ENCODE results near the gene AQP3. TPM values are rescaled to one million over a fixed set of nuclear protein-coding genes. Genes with fewer than 3 reads are reported as not detected.
A peak's percentile ranks its signal among the peaks of the same experiment; 100 is the strongest.
"Not testable (repeated sequence)": the region's sequence is repeated elsewhere in the genome, so short reads cannot be mapped to it uniquely, and the experiment has no call there.

The AQP3 gene
- total RNA-seq, 3 donors from 2014 or later = 19.0 to 47.9 (median 45.1) TPM

DNA sequence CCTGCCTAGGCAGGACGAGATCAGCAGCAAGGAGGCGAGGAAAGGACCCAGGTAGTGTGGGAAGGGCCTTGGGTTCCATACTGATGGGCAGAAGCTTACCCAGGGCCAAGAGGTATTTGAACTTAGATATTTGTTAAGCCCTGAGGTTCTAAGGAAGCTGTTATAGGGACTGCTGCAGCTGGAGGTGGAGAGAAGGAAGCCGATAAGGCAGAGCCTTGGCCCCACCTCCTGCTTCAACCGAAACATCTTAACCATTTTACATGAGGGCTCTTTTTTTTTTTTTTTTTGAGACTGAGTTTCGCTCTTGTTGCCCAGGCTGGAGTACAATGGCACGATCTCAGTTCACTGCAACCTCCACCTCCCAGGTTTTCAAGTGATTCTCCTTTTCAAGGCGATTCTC, 8.6 kb upstream of the AQP3 start:
- Histone ChIP-seq H3K27ac (no peak overlapping the region), H3K4me1 (no peaks in the 10 kb centered on the region), H3K9me3 (no peaks in the 10 kb centered on the region), H3K4me3 (no peak overlapping the region), H3K36me3 (no peaks in the 10 kb centered on the region), H3K27me3 (no peaks in the 10 kb centered on the region)
- intact Hi-C loops (cut with DNase I; ENCODE audit: low total_unique reads) = no loop called here
- no peak for DNase-seq (ENCODE audit: low spot score in 2 of 2)
- TF ChIP-seq, protein P1, sequence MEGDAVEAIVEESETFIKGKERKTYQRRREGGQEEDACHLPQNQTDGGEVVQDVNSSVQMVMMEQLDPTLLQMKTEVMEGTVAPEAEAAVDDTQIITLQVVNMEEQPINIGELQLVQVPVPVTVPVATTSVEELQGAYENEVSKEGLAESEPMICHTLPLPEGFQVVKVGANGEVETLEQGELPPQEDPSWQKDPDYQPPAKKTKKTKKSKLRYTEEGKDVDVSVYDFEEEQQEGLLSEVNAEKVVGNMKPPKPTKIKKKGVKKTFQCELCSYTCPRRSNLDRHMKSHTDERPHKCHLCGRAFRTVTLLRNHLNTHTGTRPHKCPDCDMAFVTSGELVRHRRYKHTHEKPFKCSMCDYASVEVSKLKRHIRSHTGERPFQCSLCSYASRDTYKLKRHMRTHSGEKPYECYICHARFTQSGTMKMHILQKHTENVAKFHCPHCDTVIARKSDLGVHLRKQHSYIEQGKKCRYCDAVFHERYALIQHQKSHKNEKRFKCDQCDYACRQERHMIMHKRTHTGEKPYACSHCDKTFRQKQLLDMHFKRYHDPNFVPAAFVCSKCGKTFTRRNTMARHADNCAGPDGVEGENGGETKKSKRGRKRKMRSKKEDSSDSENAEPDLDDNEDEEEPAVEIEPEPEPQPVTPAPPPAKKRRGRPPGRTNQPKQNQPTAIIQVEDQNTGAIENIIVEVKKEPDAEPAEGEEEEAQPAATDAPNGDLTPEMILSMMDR (IDR thresholded peaks at IDR 0.05) = no peak
- TF ChIP-seq POLR2A (IDR thresholded peaks at IDR 0.05) = no peak
- TF ChIP-seq POLR2AphosphoS5 (IDR thresholded peaks at IDR 0.05) = no peak

DNA sequence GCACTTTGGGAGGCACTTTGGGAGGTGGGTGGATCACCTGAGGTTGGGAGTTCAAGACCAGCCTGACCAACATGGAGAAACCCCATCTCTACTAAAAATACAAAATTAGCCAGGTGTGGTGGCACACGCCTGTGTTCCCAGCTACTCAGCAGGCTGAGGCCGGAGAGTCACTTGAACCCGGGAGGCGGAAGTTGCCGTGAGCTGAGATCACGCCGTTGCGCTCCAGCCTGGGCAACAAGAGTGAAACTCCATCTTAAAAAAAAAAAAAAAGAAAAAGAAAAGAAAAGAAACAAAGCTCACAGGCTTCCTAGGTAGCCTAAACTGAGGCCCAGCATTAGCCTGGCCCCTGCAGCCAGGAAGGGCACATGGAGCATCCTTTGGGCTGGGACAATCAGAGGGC, 8.1 kb upstream of the AQP3 start:
- H3K4me3 ChIP-seq; H3K9me3 ChIP-seq; DNase-seq (ENCODE audit: low spot score in 2 of 2); H3K4me1 ChIP-seq; H3K27me3 ChIP-seq; H3K27ac ChIP-seq; intact Hi-C loops (cut with DNase I; ENCODE audit: low total_unique reads); H3K36me3 ChIP-seq: not testable (repeated sequence)

DNA sequence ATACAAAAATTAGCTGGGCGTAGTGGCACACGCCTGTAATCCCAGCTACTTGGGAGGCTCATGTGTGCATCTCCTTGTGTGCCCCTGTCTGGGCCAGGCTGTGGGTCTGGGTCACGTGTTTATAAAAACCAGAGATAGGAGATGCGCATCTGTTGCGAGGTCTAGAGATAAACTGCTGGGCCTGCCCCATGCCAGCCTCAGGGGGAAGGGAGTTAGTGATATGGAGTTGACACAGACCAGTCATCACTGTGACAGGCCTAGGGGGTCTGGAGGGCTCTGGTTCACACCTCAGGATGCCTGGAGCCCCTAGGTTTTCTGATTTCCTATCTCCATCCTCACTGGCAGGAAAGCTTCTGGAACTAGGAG, 7.3 kb upstream of the AQP3 start:
- H3K4me3 ChIP-seq; H3K4me1 ChIP-seq; H3K9me3 ChIP-seq; H3K36me3 ChIP-seq; intact Hi-C loops (cut with DNase I; ENCODE audit: low total_unique reads); H3K27ac ChIP-seq; DNase-seq (ENCODE audit: low spot score in 2 of 2); H3K27me3 ChIP-seq: not testable (repeated sequence)

DNA sequence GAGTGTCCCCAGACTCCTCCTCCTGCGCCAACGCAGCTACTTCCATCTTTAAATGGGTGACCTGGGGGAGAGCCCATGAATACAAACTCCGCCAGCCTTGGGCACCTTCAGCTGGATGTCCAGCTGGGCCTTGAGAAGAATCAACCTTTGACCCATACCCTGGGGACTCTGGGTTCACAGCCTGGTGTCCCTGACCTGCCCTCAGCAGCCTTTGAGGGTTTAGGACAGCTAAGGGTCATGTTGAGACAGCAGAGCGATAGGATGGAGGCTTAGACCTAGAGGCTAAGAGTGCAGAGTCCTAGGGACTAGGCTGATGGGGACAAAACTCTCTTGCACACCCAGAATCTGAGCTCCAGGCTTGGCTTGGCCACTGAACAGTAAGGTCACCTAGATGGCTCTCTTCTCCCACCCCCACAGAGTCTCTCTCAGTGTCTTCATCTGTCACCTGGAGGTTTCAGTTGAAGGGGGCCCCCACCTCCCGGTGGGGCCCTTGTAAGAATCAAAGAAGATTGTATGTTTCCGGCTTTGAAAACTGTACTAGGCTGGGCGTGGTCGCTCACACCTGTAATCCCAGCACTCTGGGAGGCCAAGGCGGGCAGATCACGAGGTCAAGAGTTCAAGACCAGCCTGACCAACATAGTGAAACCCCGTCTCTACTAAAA, 6.7 kb upstream of the AQP3 start:
- intact Hi-C loops (cut with DNase I; ENCODE audit: low total_unique reads) = no loop called here
- Histone ChIP-seq H3K27ac (no peak overlapping the region), H3K4me3 (no peak overlapping the region)

DNA sequence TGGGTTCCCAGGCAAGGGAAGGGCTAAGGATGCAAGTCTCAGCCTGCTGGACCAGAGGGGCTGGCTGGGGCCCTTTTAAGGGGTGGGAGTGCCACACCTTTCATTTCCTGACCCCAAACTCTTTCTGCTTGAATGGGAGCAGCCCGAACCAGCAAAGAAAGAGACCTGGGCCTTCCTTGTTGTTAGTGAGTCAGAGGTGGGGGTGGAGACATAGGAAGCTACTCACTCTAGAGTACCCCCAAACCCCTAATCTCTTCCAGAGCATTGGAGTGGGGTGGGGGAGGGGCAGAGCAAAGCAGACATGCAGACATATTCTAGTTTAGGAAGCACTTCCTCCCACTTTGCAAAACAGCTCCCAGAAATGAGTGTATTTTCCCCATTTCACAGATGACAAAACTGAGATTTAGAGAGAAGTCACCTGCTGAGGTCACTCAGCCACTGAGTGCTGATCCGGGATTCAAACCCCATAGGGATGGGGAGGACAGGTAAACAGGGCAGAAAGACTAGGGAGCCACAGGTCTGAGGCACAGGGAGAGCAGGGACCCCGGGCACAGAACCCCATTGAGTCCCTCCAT, 6.0 kb upstream of the AQP3 start:
- TF ChIP-seq POLR2A (IDR thresholded peaks at IDR 0.05) (no peak), POLR2AphosphoS5 (IDR thresholded peaks at IDR 0.05) (no peak)
- TF ChIP-seq, protein P1 (IDR thresholded peaks at IDR 0.05) = no peak
- no peak for DNase-seq (ENCODE audit: low spot score in 2 of 2)
- no peak overlapping the region for H3K27ac ChIP-seq
- intact Hi-C loops (cut with DNase I; ENCODE audit: low total_unique reads) = no loop called here
- H3K4me1 ChIP-seq = no peaks in the 10 kb centered on the region
- no peaks in the 10 kb centered on the region for H3K27me3 ChIP-seq
- no peak overlapping the region for H3K4me3 ChIP-seq
- H3K9me3 ChIP-seq = no peaks in the 10 kb centered on the region
- no peaks in the 10 kb centered on the region for H3K36me3 ChIP-seq

More for the DNA sequence above, 6.7 kb upstream of the AQP3 start:
- no peak for TF ChIP-seq POLR2A (IDR thresholded peaks at IDR 0.05)
- no peak for TF ChIP-seq POLR2AphosphoS5 (IDR thresholded peaks at IDR 0.05)
- TF ChIP-seq, protein P1 (IDR thresholded peaks at IDR 0.05) = no peak
- Histone ChIP-seq H3K9me3 (no peaks in the 10 kb centered on the region), H3K4me1 (no peaks in the 10 kb centered on the region), H3K36me3 (no peaks in the 10 kb centered on the region), H3K27me3 (no peaks in the 10 kb centered on the region)
- no peak for DNase-seq (ENCODE audit: low spot score in 2 of 2)

DNA sequence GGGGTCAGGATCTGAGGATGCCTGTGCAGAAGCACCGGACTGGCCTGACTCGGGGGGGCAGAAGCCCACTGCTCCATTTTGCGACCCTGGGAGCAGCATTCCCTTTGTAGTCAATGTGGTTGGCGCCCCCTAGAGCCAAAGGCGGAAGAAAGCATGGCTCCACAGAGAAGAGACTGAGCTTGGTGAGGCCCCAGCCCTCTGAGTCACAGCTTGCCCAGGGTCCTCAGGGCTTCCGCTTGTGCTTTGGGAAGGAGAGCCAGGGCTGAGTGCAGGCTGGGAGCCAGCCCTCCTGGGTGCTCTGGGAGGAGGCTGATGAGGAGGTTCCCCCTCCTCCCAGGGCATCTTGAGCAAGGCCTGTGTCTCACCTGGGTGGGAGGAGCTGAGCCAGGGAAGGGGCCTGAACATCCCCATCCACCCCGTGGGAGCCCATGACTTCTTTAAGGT, 5.5 kb upstream of the AQP3 start:
- Histone ChIP-seq H3K27ac (no peak overlapping the region), H3K4me1 (no peaks in the 10 kb centered on the region), H3K9me3 (no peaks in the 10 kb centered on the region), H3K4me3 (no peak overlapping the region), H3K36me3 (no peaks in the 10 kb centered on the region), H3K27me3 (no peaks in the 10 kb centered on the region)
- DNase-seq (ENCODE audit: low spot score in 2 of 2) = peak; percentile 57 to 60
- intact Hi-C loops (cut with DNase I; ENCODE audit: low total_unique reads) = no loop called here
- TF ChIP-seq POLR2A (IDR thresholded peaks at IDR 0.05) = no peak
- TF ChIP-seq, protein P1 (IDR thresholded peaks at IDR 0.05) = peak; percentile 10 to 53 (median 37)
